Cardiac muscle cell (in vitro differentiated cells and primary cell): ENCODE results near the gene CD8B. TPM values are rescaled to one million over a fixed set of nuclear protein-coding genes. Genes with fewer than 3 reads are reported as not detected.
"Not testable (repeated sequence)": the region's sequence is repeated elsewhere in the genome, so short reads cannot be mapped to it uniquely, and the experiment has no call there.

ENCODE experiments used
- DNase-seq, 2 donors: peaks; one replicate each; pipeline versions ENCODE4 v3.0.0 to v3.0.0-alpha.2; 2010 to 2017; ENCODE audit warnings: low read depth in 1 of 2, low spot score in 1 of 2
- H3K27ac ChIP-seq: fragments of 200-600 bp; sonication (generic); 2 replicates; pipeline ENCODE4 v1.5.1; 2016
- H3K27me3 ChIP-seq: fragments of 200-600 bp; sonication (generic); 2 replicates; pipeline ENCODE4 v1.6.0; 2016; ENCODE audit warnings: control low read depth
- H3K36me3 ChIP-seq: fragments of 200-600 bp; sonication (generic); 2 replicates; pipeline ENCODE4 v1.5.1; 2016; ENCODE audit warnings: control low read depth
- H3K4me1 ChIP-seq: fragments of 200-600 bp; sonication (generic); 2 replicates; pipeline ENCODE4 v1.8.1; 2017; ENCODE audit warnings: low read depth, mild to moderate bottlenecking, mixed run types
- H3K4me3 ChIP-seq: fragments of 200-600 bp; sonication (generic); 2 replicates; pipeline ENCODE4 v1.5.1; 2016; ENCODE audit warnings: mild to moderate bottlenecking
- H3K9me3 ChIP-seq: fragments of 200-600 bp; sonication (generic); 2 replicates; pipeline ENCODE4 v1.5.1; 2017; ENCODE audit warnings: low read depth, mild to moderate bottlenecking, control low read depth
- polyA plus RNA-seq: library from polyadenylated mRNA; unstranded; fragments of >200 nt; fragmentation: Nextera tagmentation; extraction: Ambion mirVana; gene quantifications from 2 replicates; pipeline ENCODE4 v1.2.1, GENCODE V29; 2016
- total RNA-seq: library from RNA; depleted of rRNA; stranded (reverse); fragments of >200 nt; gene quantifications from 2 replicates; pipeline ENCODE4 v1.2.3, GENCODE V29; 2016
- TF ChIP-seq, protein P1 (sequence below): IDR thresholded peaks from 2 replicates; pipeline ENCODE4 v1.5.1; 2012; ENCODE audit warnings: low read depth, mild to moderate bottlenecking, low read length

CD8B gene
- total and polyA plus RNA-seq, 2 experiments from 2014 or later, result not detected

DNA sequence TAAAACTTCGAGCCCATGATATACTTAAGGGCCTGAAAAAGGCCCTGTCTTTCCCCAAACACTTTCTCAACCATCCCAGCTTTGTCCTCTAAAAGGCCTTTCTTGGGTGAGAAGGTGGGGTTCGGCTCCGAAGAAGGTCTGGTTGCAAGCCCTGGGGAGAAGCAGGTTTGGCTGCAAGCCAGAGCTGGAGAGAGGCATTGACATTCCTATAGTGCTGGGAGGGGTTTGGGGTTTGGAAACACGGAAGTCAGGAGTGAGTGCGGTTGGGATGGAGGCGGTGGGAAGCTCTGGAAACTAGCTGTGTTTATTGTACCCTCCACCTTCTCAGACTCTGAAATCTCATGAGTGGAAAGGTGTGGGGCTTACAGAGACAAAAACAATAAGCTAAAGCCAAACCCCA is 5.7 kb downstream of the CD8B start:
- H3K9me3 ChIP-seq, H3K27ac ChIP-seq, H3K4me3 ChIP-seq, H3K4me1 ChIP-seq, H3K36me3 ChIP-seq: not testable (repeated sequence)
- H3K27me3 ChIP-seq, result peaks cover 16% of the 10 kb centered on the region
- DNase-seq, result peak; percentile 65 to 71

DNA sequence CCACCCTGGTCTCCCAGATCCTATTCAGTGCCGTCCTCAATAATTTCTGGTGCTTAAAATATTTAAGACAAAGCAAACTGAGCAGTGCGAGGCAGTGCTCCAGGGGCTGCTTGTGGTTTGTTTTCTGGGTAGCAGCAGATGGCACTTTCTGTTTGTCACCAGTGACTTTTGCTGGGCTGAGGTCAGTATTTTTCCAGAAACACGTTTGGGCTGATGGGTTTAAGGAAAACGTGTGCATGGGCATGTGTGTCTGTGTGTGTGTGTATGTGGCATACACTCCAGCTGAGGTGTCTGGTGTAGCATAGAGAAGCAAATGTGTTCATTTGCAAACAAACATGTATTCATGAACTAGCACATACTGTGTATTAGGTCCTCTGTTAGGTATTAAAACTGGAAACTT is 10.1 kb downstream of the CD8B start:
- not testable (repeated sequence) for H3K27me3 ChIP-seq, DNase-seq

DNA sequence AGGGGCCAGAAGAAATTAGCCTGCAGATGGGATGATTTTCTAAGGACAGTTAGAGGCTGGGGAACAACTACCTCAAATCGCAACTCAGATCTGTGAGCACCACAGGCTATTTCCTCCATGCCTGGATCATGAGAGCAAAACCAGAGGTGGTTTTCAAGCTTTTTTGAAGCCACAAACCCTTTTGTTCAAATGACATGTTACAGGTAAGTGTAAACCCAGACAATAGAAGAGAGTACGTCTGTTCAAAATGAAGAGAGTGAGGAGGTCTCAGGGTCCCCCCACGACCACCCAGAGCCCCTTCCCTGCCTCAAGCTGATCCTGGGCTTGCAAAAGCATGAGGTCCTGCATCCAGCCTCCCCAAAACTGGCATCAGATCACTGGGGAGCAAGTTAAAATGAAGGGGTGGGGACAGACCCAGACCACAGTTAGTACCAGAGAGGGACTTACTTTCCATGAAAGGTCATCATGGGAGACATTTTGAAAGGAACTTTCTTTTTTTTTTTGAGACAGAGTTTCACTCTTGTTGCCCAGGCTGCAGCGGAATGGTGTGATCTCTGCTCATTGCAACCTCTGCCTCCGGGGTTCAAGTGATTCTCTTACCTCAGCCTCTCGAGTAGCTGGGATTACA is 19.0 kb downstream of the CD8B start:
- H3K9me3 ChIP-seq, H3K4me1 ChIP-seq, H3K4me3 ChIP-seq, H3K27me3 ChIP-seq, H3K27ac ChIP-seq, H3K36me3 ChIP-seq, DNase-seq: not testable (repeated sequence)

More for the DNA sequence above, 10.1 kb downstream of the CD8B start:
- H3K4me1 ChIP-seq, H3K27ac ChIP-seq, H3K9me3 ChIP-seq, H3K4me3 ChIP-seq, H3K36me3 ChIP-seq: not testable (repeated sequence)

DNA sequence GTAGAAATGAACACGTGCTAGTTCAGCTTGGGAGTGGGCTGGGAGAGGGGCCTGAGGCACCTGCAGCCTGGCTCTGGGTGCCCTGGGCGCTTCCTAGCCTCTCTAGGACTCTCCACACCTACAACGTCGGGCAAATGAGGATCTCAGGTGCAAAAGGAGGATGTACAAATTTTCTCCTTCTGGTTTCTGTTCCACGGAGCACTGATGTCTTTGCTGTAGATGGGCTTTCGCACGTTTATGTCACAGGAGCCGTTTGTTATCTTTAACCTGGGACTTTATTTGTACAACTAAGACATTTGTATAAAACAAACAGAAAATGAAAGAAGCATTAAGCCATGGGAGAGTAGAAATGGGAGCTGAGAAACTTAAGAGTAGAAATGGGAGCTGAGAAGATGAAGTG is 20.4 kb downstream of the CD8B start:
- H3K4me1 ChIP-seq, H3K9me3 ChIP-seq, H3K36me3 ChIP-seq, DNase-seq, H3K27me3 ChIP-seq, H3K27ac ChIP-seq, H3K4me3 ChIP-seq: not testable (repeated sequence)

DNA sequence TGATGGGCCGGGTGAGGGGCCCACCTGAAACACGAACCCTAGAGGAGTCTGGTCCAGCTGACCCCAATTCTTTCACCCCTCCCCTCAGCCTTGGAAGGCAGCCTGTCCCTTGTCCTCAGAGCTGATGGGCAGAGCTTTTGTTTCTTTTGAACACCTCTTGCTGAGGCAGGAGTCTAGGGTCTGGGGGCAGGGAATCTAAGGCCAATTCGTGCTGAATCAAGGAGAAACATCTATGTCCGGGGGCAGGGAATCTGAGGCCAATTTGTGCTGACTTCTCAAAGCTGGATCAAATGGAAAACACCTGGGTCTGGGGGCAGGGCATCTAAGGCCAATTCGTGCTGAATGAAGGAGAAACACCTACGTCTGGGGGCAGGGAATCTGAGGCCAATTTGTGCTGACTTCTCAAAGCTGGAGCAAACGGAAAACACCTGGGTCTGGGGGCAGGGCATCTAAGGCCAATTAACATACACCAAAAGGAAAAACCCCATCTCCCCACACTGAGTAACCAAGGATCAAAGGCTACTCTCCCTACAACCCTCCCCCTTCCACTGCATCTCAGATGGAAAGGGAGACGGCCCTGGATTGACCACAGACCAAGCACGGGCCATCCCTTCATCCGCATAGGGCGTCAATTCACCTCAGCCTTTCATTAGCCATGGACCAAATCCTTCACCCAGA is 21.7 kb downstream of the CD8B start:
- not testable (repeated sequence) for H3K4me1 ChIP-seq, H3K27me3 ChIP-seq, H3K27ac ChIP-seq, H3K9me3 ChIP-seq, DNase-seq, H3K4me3 ChIP-seq, H3K36me3 ChIP-seq

DNA sequence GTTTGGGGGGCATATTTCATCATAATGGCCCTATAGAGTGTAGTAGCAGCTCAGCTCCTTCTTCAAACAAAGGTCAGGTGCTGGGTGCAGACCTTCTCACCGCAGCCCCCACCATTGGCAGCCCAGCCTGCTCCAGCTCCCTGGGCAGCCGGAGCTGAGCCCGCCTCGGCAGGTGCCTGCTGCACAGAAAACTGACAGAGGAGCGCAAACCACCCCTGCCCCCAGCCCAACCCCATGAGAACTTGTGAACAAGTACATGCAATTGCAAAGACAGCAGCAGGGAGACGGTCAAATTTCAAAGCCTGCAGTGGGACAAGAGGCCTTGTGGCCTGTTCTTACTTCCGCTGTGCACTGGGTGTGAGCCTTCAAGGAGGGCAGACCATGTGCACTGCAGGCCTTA is 22.2 kb downstream of the CD8B start:
- H3K4me3 ChIP-seq, H3K4me1 ChIP-seq, H3K27ac ChIP-seq, H3K27me3 ChIP-seq, H3K36me3 ChIP-seq, H3K9me3 ChIP-seq: not testable (repeated sequence)
- DNase-seq, result peak in 1 of 2 donors; percentile 9

DNA sequence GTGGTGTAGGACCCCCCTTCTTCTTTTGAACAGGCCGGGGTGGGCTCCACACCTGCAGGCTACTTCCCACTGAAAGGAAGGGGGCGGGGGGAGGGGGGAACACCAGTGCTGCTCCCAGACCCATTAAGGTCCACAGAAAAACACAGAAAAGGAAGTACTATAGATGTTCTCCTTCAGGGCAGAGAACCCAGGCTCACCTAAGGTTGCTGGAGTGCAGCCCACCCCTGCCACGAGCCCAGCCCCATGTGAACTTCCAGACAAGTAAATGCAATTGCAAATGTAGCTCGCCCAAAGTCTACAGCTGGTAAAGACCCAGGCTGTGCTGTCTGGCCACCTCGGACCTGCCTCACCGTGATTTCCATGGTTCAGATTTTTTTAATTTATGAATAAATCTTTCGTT is 24.0 kb downstream of the CD8B start:
- not testable (repeated sequence) for H3K9me3 ChIP-seq, H3K27ac ChIP-seq, DNase-seq

DNA sequence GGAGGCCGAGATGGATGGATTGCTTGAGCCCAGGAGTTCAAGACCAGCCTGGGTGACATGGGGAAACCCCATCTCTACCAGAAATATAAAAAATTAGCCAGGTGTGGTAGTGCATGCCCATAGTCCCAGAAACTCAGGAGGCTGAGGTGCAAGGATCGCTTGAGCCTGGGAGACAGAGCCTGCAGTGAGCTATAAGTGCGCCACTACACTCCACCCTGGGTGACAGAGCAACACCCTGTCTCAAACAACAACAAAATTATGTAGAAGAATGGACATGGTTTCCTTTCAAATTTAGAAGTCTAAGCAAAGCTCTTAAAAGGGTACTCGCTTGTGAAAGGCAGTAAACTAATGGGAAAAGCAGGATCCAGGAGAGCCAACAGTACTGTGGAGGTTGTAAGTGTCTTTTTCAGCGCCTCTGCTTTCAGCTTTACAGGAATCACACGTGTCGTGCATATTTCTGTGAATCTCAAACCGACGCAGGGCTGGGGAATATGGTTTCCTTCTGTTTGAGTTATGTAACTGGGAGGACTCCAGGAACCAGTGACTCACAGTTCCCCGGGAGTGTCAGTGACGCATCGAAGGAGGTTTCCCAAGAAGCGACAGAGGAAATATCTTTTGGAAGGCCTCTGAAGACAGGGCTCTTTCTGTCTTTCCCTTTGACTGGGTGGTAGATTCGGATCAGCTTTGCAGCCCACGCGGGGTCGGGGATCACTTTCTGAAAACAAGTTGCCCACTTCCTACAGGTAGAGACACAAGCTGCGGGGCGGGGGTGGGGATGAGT is 24.6 kb downstream of the CD8B start:
- H3K4me1 ChIP-seq, H3K36me3 ChIP-seq, H3K4me3 ChIP-seq, H3K27me3 ChIP-seq, H3K27ac ChIP-seq, H3K9me3 ChIP-seq: not testable (repeated sequence)
- DNase-seq, result peak in 1 of 2 donors; percentile 87

More for the DNA sequence above, 24.0 kb downstream of the CD8B start:
- not testable (repeated sequence) for H3K27me3 ChIP-seq, H3K36me3 ChIP-seq, H3K4me3 ChIP-seq, H3K4me1 ChIP-seq

DNA sequence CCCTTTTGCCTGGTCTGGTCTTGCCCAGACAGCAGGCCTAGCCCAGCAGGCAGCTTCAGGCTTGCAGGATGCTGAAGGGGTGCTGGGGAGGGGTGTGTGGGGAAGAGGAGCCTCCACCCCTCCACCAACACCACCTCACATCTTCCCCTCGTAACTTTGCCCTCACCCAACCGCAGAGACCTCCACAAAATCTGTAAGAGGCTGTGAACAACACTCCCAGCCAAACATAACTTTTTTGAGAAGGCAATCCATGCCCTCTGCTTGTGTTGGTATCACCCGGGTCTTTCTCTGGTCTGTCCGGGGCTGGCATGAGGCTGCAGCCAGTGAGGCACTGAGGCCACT is 26.2 kb downstream of the CD8B start:
- H3K27me3 ChIP-seq, result not testable (repeated sequence)

DNA sequence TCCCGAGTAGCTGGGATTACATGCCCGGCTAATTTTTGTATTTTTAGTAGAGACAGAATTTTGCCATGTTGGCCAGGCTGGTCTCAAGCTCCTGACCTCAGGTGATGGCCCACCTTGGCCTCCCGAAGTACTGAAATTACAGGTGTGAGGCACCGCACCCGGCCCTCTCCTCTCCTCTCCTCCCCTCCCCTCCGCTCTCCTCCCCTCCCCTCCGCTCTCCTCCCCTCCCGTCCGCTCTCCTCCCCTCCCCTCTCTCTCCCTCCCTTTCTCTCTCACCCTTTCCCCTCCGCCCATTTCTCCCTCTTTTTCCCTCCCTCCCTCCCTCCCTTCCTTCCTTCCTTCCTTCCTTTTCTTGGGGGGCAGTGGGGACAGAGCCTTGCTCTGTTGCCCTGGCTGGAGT is 28.4 kb downstream of the CD8B start:
- H3K4me3 ChIP-seq, result no peak overlapping the region
- no peaks in the 10 kb centered on the region for H3K36me3 ChIP-seq
- no peaks in the 10 kb centered on the region for H3K9me3 ChIP-seq
- no peaks in the 10 kb centered on the region for H3K4me1 ChIP-seq
- TF ChIP-seq, protein P1, sequence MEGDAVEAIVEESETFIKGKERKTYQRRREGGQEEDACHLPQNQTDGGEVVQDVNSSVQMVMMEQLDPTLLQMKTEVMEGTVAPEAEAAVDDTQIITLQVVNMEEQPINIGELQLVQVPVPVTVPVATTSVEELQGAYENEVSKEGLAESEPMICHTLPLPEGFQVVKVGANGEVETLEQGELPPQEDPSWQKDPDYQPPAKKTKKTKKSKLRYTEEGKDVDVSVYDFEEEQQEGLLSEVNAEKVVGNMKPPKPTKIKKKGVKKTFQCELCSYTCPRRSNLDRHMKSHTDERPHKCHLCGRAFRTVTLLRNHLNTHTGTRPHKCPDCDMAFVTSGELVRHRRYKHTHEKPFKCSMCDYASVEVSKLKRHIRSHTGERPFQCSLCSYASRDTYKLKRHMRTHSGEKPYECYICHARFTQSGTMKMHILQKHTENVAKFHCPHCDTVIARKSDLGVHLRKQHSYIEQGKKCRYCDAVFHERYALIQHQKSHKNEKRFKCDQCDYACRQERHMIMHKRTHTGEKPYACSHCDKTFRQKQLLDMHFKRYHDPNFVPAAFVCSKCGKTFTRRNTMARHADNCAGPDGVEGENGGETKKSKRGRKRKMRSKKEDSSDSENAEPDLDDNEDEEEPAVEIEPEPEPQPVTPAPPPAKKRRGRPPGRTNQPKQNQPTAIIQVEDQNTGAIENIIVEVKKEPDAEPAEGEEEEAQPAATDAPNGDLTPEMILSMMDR, result no peak
- H3K27me3 ChIP-seq, result no peaks in the 10 kb centered on the region
- no peak for DNase-seq
- H3K27ac ChIP-seq, result no peak overlapping the region

More for the DNA sequence above, 26.2 kb downstream of the CD8B start:
- H3K4me1 ChIP-seq, H3K9me3 ChIP-seq, H3K36me3 ChIP-seq, DNase-seq, H3K4me3 ChIP-seq, H3K27ac ChIP-seq: not testable (repeated sequence)
